ENCODE results near the gene OLFM3.

Gene OLFM3

GRCh38 chr1:101996825-101997465 lies at the start of gene OLFM3:
Gene OLFM3 (minus strand): TSS chr1:101996926.
- DNase-seq (ENCODE audit: low read depth in 2 of 2) = no peak

- no peak for DNase-seq (ENCODE audit: low read depth in 2 of 2)
Measured at GRCh38 chr1:102045752-102046151, 49.0 kb upstream of the OLFM3 start.

- no peak for DNase-seq (ENCODE audit: low read depth in 2 of 2)
Measured at GRCh38 chr1:102032534-102032933, 35.8 kb upstream of the OLFM3 start.

DNA sequence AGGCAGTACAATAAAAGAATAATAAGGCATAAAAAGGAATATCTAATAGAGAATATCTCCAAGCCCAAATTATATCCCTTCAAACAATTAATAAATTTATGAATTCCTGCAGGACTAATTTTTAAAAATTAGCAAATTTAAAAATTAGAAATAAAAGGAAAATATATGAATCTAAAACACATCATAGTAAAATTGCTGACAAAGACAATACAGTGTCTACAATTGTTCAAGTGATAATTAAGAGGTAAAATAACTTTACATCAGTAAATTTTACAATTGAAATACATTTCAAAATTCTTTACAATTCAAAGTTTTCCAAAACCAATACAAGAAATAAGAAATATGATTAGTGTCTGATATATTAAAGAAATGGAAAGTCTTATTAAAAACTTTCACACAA lies 22.8 kb upstream of the OLFM3 start:
- DNase-seq (ENCODE audit: low read depth in 2 of 2) = no peak

- DNase-seq (ENCODE audit: low read depth in 2 of 2) = no peak
Measured at GRCh38 chr1:102015728-102016127, 19.0 kb upstream of the OLFM3 start.

- DNase-seq (ENCODE audit: low read depth in 2 of 2) = no peak
Measured at GRCh38 chr1:102002057-102002456, 5.3 kb upstream of the OLFM3 start.

DNA sequence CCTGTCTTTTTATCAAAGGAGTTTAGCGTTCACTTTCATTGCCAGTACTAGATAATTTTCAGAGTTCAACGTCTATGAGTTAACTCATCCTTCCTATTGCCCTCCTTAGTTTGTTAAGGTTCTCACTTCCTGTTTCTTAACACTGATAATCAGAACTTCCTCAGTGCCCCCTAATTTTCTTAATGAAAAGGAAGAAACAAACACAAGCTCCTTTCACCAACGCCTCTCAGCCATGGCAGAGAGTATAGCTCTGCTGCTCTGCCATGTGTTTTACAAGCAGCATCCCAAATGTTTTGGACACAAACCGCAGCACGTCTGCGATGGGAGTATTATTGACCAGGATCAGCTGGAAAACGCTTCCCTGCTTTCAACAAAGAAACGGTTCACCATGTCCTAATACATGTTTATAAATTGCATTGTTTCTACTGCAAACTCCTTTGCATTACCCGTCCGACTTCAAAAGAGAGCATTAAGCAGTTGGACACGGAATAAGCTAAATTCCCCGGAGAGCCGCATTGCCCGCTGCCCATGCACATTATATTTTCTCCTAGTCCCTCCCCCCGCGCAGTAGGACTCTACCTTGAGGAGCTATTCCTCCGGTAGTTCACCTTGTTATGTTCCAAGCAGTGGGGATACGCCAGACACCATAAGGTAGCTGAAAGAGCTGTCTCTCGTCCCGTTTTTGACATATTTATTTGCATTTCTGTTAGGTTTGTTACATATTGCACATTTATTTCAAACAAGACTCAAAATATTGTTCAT lies 561 bp downstream of the OLFM3 start:
- DNase-seq (ENCODE audit: low read depth in 2 of 2) = no peak

- no peak for DNase-seq (ENCODE audit: low read depth in 2 of 2)
Measured at GRCh38 chr1:101993710-101994109, 3.0 kb downstream of the OLFM3 start.

DNA sequence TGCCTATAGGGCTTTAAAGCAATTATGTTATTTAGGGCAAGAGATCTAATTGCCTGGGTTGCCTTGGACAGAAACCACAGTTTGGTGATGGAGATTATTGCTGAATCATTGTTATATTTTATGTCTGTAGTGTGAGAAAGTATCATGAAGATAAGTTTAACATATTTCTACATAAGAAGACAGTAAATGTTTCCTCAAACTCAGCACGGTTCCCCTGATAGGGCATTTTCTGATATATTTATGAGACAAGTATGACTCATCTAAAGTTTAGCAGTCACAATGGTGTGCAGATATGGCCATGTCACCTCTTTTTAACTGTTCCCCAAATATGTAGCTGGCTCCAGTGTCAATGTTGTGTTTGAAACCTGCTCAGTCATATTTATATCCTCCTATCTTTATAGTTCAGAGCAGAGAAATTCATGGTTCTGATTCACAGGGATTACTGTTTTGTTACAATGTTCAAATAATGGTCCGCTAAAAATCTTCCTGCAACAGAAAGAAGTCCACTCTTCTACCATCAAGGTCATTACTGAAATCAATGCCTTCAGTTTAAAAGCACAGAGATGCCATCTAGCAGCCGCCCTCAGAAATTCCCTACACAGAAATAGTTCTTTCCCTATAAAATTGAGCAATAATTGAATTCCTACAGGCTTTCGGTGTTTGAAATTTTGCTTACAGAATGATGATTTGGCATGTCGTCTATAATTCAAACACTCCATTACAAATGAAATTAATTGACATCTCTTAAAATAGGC lies 3.7 kb downstream of the OLFM3 start:
- DNase-seq (ENCODE audit: low read depth in 2 of 2) = no peak

- DNase-seq (ENCODE audit: low read depth in 2 of 2) = no peak
Measured at GRCh38 chr1:101980974-101981373, 15.8 kb downstream of the OLFM3 start.

DNA sequence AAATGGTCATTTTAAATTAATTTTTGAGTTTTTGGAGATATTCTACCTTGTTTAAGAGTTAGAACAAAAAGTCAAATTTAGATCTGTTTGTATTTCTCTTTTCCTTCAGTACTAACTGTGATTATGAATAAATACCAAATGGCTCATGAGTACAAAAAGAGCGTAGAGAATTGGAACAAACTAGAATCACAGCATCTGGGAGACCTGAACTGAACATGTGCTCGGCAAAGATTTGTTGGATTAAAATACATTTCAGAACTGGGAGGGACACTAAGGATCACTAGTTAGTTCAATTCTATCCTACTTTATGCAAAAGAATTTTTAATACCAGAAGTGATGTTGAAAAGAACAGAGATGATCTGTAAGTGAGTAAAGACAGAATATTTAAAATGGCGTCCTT lies 19.5 kb downstream of the OLFM3 start:
- no peak for DNase-seq (ENCODE audit: low read depth in 2 of 2)

DNA sequence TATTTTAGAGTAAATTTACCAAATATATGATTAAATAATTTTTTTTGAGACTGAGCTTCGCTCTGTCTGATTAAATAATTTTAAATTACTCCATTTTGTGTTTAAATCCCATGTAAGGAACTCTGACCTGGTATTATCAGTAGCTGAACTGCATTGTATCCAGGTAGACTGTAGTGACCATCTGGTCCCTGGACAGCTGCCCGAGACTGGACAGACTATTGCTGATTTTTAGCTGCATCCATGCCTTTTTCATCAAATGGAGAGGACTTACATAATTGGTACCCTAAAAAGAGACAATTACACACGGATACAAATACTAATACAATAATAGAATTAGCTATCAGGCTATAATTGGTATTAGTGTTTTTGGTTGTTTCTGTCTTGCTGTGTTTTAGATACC lies 20.6 kb downstream of the OLFM3 start:
- no peak for DNase-seq (ENCODE audit: low read depth in 2 of 2)

DNA sequence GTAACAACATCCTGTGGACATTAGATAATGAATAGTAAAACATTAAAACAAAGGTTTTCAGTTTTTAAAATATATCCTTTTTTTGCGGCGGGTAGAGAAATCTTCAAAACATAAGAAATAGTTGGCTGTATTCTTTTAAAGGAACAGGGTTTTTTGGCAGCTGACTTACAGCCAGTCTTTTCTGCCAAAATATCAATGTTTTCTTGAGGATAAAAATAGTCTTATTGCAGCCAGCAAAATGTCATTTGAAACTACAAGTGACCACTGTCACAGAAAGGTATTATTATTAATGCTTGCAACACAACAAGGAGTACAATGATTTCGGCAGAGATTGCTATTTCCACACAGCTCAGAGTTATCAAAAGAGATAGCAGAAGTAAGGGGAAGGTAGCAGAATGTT lies 21.4 kb downstream of the OLFM3 start:
- DNase-seq (ENCODE audit: low read depth in 2 of 2) = no peak

DNA sequence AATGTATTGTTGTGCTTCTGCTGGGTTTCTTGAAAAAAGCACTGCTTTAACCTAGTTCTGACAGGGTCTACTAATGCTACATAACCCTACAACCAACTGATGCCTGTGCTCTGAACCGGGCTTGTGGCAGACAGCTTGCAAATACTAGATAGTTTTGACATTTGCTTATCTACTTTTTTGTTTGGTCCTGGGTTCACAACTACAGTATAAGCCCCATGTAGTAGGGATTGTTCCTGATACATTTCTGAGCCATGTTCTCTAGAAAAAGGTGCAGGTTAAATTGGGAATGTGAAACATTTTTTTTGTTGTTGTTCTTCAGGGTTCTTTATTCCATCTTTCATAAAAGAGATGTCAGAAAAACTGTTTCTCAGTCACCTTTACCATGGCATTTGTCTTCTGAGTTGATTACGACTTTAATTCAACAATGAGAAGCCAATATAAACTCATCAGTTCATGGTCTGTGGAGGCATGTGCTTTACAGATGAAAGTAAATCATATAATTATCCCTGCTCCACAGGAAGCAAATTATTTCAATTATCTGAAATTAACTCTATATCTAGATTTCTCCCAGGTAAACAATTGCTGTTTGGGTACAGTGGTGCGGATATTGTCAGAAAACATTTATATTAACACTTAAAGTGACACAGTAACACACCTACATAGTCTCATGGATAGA lies 22.0 kb downstream of the OLFM3 start:
- no peak for DNase-seq (ENCODE audit: low read depth in 2 of 2)

GRCh38 chr1:101971304-101971703 lies 25.4 kb downstream of the OLFM3 start:
- no peak for DNase-seq (ENCODE audit: low read depth in 2 of 2)

DNA sequence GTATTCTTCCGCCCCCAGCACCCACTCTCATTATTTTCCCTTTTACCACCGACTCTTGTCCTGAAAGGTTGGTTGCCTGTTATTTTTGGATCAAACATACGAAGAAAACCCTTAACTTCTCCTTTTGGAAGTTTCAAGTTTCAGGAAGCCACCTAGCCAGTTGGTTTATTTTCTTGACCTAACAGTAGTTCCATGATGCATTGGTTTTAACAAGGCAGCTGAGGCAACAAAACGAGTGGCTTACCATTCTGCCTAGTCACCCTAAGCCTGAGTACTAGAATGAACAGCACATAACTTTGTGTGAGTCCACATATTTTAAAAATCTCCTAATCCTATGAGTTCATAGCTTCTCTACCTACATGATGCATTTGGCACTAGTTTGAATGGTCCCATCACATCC lies 28.9 kb downstream of the OLFM3 start:
- no peak for DNase-seq (ENCODE audit: low read depth in 2 of 2)

DNA sequence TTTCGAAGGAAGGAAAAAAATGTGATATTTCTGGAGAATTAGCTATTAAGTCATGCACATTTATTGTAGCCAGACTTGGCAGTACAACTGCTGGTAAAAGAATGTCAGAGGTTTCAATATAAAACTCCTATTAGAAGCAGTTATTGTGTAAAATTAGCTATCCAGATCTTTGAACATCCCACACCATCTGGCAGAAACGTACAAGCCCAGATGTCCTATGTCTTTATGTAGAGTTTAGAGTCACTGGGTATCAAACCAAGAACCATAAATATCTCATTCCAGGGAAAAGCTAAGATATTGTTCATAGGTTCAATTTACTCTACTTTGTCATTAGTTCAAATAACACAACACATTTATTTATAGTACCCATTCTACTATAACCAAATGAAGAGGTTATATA lies 31.4 kb downstream of the OLFM3 start:
- DNase-seq (ENCODE audit: low read depth in 2 of 2) = no peak

GRCh38 chr1:101964708-101965107 lies 32.0 kb downstream of the OLFM3 start:
- DNase-seq (ENCODE audit: low read depth in 2 of 2) = no peak

DNA sequence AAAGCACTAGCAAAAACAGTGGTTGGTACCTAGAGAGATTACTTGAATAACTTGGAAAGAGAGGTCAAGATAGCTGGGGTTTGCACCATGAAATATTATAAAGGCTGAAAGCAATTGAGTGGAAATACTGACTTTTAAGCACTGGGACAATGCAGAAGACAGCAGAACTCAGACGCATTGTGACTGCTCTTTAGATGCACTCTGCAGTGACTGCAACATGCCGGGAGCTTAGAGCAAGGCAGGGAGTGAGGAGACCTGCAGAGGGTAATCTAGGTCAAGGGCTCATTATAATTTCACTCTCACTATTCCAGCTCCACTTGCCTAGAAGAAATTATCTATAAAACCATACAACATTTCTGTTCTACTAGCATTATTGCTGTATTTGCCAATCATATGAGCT lies 36.6 kb downstream of the OLFM3 start:
- no peak for DNase-seq (ENCODE audit: low read depth in 2 of 2)

DNA sequence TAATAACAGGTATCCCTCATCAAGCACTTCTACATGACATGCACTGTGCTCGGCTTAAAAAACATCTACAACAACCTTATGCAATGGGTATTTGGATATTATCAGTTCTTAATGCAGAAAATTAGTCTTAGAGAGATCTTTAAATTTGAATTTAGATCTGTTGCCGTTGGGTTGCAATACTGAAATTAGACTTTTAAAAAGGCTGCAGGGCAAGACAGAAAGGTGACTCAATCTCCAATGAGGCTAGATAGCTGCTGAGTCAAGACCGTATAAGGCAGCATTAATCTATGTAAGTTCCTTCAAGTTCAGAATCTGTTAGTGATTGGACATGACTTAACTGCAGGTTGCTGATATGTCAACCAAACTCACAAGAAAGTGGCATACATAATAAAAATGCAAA lies 37.3 kb downstream of the OLFM3 start:
- DNase-seq (ENCODE audit: low read depth in 2 of 2) = no peak

GRCh38 chr1:101957771-101958170 lies 39.0 kb downstream of the OLFM3 start:
- DNase-seq (ENCODE audit: low read depth in 2 of 2) = no peak

DNA sequence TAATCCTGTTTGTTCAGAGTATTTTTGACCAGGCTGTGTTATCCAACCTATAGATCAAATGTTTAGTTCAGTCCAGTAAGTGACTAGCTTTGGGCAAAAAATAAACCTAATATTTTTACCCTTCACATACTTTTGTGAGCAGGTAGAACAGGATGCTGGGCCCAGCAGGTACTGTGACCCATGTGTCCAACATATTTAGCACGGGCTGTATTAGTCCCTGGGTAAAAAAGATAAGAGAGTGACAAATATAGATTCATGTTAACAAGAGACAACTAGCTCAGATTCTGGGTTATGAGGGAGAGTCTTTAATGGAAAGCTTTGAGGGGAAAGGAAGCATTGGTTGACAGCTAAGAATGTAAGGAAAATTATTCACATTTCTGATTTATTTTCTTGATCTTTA lies 43.1 kb downstream of the OLFM3 start:
- no peak for DNase-seq (ENCODE audit: low read depth in 2 of 2)
